Cardiac atrium fibroblast (primary cell): ENCODE results near the gene FEZ2. TPM values are rescaled to one million over a fixed set of nuclear protein-coding genes. Genes with fewer than 3 reads are reported as not detected.

Experiments
- total RNA-seq: library from RNA; depleted of rRNA; stranded (reverse); fragments of >200 nt; gene quantifications from 2 replicates; pipeline ENCODE4 v1.2.3, GENCODE V29; 2015

FEZ2 gene, protein sequence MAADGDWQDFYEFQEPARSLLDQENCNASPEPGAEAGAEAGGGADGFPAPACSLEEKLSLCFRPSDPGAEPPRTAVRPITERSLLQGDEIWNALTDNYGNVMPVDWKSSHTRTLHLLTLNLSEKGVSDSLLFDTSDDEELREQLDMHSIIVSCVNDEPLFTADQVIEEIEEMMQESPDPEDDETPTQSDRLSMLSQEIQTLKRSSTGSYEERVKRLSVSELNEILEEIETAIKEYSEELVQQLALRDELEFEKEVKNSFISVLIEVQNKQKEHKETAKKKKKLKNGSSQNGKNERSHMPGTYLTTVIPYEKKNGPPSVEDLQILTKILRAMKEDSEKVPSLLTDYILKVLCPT
- total RNA-seq: 53.8 and 54.4 TPM in 2 replicates

GRCh38 chr2:36597532-36598377 lies at the start of gene FEZ2:
Gene FEZ2 (minus strand): TSS chr2:36598168. CDS start chr2:36598142, 26 bp downstream.

Other genes starting within 250 kb of the FEZ2 start
- gene CRIM1, start 242.4 kb downstream of the FEZ2 start, total RNA-seq: 347 and 414 TPM in 2 replicates
- 0.36 and 1.1 TPM in 2 replicates for gene VIT, start 98.5 kb upstream of the FEZ2 start, total RNA-seq